OCI-LY7 (cell line): ENCODE results near the gene NPAT.

Experiments
- CTCF ChIP-seq: fragments of 200-600 bp; sonication (generic); conservative IDR thresholded peaks from 2 replicates; pipeline ENCODE4 v1.5.1; 2014; ENCODE audit warnings: mild to moderate bottlenecking, antibody characterized with exemption, low read length, moderate library complexity, mixed read lengths
- EZH2phosphoT487 ChIP-seq: fragments of 200-600 bp; sonication (generic); IDR thresholded peaks from 2 replicates; pipeline ENCODE4 v1.6.1; 2018; ENCODE audit warnings: low read depth, borderline replicate concordance, mild to moderate bottlenecking, mixed run types, antibody characterized with exemption, low read length, moderate library complexity, mixed read lengths

DNA sequence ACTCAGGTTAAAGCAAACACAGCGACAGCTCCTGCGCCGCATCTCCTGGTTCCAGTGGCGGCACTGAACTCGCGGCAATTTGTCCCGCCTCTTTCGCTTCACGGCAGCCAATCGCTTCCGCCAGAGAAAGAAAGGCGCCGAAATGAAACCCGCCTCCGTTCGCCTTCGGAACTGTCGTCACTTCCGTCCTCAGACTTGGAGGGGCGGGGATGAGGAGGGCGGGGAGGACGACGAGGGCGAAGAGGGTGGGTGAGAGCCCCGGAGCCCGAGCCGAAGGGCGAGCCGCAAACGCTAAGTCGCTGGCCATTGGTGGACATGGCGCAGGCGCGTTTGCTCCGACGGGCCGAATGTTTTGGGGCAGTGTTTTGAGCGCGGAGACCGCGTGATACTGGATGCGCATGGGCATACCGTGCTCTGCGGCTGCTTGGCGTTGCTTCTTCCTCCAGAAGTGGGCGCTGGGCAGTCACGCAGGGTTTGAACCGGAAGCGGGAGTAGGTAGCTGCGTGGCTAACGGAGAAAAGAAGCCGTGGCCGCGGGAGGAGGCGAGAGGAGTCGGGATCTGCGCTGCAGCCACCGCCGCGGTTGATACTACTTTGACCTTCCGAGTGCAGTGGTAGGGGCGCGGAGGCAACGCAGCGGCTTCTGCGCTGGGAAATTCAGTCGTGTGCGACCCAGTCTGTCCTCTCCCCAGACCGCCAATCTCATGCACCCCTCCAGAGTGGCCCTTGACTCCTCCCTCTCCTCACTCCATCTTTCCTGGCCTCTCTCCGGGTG lies at the start of gene NPAT, which contains the start of gene ATM:
- no peak for TF ChIP-seq EZH2phosphoT487
- TF ChIP-seq CTCF, result peak; percentile 79
